Sigmoid colon (tissue), 4 donors: ENCODE measurements around the gene PHF5A.

ENCODE experiments used
- EP300 ChIP-seq, 4 donors: sonication (generic); formaldehyde crosslinking; IDR thresholded peaks; one replicate each; pipeline ENCODE4 v1.6.1; 2017; ENCODE audit warnings: antibody characterized with exemption in 4 of 4
- POLR2A ChIP-seq, 2 donors: fragments of 450-650 bp; IDR thresholded peaks; one replicate each; pipeline ENCODE4 v1.6.1; 2016; ENCODE audit warnings: antibody characterized with exemption in 2 of 2, mild to moderate bottlenecking in 2 of 2, moderate library complexity in 2 of 2
- TF ChIP-seq, protein P1 (sequence below), 4 experiments: fragments of 450-650 bp in 3 of 4; fragments of 200-600 bp in 1 of 4; IDR thresholded peaks; one replicate each; pipeline ENCODE4 v1.5.1; 2016 to 2019; ENCODE audit warnings: antibody characterized with exemption in 4 of 4, mild to moderate bottlenecking in 3 of 4, moderate library complexity in 2 of 4

DNA sequence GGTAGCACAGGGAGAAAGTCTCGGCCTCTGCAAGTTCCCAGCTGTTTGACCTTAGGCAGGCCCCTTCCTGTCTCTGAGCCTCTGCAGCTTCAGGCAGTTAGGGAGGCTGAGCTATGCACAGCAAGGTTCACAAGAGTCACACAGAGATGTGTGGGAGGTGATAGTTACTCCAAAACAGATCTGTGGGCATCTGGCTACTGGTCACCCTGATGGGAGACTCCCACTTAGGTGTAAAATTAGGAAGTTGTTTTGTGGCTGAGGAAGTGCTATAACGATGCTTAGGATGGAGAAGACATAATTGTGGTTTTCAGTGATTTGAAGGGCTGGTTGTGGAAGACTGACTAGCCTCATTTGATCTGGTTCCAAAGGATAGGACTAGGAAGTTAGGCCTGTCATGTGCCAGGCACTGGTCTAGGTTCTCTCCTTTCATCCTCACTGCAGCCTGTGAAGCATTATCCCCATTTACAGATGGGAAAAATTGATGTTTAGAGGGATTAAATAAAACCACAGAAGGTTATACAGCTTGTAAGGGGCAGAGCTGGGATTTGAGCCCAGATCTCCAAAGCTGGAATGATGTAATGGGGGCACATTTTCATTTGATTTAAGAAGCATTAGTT is 13.9 kb upstream of the PHF5A start:
- TF ChIP-seq, protein P1, sequence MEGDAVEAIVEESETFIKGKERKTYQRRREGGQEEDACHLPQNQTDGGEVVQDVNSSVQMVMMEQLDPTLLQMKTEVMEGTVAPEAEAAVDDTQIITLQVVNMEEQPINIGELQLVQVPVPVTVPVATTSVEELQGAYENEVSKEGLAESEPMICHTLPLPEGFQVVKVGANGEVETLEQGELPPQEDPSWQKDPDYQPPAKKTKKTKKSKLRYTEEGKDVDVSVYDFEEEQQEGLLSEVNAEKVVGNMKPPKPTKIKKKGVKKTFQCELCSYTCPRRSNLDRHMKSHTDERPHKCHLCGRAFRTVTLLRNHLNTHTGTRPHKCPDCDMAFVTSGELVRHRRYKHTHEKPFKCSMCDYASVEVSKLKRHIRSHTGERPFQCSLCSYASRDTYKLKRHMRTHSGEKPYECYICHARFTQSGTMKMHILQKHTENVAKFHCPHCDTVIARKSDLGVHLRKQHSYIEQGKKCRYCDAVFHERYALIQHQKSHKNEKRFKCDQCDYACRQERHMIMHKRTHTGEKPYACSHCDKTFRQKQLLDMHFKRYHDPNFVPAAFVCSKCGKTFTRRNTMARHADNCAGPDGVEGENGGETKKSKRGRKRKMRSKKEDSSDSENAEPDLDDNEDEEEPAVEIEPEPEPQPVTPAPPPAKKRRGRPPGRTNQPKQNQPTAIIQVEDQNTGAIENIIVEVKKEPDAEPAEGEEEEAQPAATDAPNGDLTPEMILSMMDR (IDR thresholded peaks at IDR 0.05), result no peak
- TF ChIP-seq POLR2A (IDR thresholded peaks at IDR 0.05) (no peak), EP300 (IDR thresholded peaks at IDR 0.05) (no peak)
